Hypothalamus (tissue), 51 donors: ENCODE results near the gene PRRC1.

Experiments
- DNase-seq, 51 donors: peaks; one replicate each; lab custom pipeline; 2025; lab: John Stamatoyannopoulos, UW

PRRC1 gene

DNA sequence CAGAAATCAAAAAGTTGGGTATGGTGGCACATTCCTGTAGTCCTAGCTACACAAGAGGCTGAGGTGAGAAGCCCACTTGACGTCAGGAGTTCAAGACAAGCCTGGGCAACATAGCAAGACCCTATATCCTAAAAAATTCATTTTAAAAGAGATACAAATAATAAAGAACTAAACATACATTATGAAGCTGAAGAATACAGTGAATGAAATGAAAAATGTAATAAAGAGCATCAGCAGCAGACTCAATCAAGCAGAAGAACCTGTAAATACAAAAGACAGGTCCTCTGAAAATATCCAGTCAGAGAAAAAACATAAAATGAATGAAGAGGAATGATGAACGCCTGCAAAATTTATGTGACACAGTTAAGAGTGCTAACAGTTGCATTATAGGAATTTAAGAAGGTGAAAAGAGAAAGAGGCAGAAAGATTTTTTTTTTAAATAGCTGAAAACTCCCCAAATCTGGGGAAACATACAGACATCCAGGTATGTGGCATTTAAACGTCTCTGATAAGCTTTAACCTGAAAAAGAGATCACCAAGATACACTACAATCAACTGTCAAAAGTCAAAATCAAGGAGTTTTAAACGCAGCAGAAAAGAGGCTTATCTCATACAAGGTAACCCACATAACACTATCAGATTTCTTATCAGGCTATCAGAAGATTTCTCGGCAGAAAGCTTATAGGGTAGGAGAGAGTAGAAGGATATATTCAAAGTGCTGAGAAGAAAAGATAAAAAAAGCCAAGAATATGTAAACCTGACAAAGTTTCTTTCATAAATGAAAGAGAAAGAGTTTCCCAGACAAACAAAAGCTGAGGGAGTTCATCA is 57.6 kb downstream of the PRRC1 start:
- no peak for DNase-seq

DNA sequence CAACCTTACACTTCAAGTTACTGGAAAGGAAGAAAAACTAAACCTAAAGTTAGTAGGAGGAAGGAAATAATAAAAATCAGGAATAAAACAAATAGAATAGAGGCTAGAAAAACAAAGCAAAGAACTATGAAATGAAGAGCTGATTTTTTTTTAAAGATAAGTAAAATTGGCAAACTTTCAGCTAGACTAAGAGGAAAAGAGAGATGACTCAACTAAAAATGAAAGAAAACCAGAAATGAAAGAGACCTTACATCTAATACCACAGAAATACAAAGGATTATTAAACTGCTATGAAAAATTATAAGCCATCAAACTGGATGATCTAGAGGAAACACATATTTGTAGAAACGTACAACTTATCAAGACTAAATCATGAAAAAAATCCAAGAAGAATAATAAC is 60.0 kb downstream of the PRRC1 start:
- DNase-seq: no peak

DNA sequence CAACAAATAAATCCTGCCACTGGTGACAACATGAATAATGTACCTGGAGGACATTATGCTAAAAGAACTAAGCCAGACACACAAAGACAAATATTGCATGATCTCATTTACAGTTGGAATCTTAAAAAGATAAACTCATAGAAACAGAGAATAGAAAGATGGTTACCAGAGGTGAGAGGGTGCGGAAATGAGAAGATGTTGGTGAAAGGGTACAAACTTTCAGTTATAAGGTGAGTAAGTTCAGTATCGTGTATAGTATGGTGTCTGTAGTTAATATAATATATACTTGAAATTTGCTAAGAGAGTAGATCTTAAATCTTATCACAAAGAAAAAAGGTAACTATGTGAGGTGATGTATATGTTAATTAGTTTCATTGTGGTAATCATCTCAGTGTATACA is 63.3 kb downstream of the PRRC1 start:
- no peak for DNase-seq

DNA sequence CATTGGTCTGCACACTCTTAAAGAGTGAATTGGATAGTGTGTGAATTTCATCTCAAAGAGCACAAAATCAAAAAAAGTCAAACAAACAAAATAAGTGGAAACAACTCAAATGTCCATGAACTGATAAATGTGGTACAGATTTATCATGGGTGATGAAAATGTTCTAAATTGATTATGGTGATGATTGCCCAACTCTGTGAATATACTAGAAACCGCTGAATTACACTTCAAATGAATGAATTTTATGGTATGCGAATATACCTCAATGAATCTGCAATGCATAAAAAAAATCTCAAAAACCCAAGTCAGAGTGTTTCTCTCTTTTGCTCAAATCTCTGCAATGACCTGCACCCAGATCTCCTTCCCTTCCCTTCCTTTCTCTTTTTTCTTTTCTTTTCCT is 64.0 kb downstream of the PRRC1 start:
- no peak for DNase-seq

DNA sequence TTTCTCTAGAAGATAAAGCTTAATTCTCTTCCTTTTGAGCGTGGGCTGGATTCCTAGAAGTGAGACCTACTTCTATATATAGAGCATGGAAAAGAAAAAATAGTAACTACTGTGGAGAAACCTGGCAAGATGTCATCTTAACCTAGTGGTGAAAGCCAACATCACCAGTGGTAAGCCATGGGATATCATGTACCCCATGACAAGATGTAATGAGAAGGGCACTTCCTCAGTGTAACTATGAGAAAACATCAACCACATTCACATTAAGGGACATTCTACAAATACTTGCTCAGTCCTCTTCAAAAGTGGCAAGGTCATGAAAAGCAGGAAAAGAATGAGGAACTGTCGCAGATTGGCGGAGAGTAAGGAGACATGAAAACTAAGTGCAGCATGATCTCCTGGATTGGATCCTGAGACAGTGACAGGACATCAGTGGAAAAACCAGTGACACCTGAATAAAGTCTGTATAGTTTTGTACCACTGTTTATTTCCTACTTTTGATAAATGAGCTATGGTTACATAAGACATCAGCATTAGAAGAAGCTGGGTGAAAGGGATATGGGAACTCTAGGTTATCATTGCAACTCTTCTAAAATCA is 65.4 kb downstream of the PRRC1 start:
- DNase-seq: no peak

DNA sequence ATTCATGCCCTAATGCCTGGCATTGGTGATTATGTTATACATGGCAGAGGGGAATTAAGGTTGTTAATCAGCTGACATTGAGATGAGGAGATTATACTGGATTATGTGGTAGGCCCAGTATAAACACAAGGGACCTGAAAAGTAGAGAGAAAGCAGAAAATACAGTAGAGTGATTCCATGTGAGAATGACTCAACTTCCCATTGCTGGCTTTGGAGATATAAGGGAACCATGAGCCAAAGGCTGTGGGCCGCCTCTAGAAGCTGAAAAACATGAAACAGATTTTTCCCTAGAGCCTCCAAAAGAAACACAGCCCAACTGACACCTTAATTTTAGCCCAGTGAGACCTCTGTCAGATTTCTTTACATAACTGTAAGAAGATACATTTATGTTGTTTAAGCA is 66.4 kb downstream of the PRRC1 start:
- no peak for DNase-seq

DNA sequence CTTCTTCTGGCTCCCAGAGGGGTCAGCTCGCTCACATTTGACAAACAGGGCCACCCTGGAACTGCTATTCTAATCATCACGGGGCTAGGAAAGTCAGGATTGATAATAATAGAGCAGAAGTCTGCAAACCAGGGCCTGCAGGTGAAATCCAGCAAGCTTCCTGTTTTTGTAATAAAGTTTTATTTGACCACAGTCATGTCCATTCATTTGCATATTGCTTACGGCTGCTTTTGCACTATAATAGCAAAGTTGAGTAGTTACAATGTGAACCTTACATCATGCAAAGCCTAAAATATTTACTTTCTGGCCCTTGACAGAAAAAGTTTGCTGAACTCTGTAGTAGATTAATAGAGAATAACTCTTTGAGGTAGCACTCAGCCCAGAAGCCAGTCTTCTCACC is 68.2 kb downstream of the PRRC1 start:
- no peak for DNase-seq

DNA sequence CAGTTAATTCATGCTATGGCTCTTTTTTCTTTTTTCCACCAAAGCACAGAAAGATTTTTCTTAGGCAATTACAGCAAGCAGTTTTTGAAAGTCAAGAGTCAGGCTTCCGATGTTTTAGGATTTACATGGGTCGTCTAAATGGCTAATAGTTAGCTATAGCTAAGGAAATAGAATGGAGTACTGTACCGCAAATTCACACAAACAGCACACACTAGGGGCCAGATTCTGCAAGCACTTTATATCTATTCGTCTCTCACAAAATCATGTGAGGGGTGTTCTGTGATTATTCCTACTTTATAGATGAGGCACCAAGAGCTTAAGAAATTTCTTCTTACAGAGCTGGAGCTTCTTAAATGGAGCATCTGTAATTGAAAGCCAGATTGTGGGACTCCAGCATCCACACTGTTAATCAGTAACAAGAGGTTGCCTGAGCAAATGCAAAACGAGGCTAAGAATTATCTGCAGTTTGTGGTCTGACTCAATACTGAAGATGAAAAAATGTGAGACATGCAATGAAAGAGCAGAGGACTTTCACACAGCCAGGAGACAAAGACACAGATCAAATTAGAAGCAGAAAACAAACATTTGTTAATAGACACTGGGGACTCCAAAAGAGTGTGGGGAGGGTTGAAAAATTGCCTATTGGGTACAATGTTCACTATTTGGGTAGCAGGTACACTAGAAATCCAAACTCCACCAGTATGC is 68.8 kb downstream of the PRRC1 start:
- DNase-seq: no peak

DNA sequence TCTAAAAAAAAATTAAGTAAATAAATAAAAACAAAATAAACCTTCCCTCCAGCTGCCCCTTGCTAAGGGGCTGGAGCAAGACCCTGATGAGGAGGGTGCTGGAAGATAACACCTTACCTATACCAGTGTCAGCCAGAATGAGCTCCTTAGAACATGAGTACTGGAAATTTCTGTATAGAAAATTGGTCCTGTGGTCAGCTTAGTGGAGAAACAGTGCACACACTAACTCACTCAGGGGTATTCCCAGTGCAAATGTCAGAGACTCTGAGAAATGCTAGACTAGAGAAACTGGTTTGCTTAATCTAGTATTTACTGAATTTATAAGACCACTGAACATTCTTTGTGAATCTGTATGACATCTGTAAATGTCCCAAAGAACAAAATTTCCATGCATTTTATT is 69.4 kb downstream of the PRRC1 start:
- no peak for DNase-seq

DNA sequence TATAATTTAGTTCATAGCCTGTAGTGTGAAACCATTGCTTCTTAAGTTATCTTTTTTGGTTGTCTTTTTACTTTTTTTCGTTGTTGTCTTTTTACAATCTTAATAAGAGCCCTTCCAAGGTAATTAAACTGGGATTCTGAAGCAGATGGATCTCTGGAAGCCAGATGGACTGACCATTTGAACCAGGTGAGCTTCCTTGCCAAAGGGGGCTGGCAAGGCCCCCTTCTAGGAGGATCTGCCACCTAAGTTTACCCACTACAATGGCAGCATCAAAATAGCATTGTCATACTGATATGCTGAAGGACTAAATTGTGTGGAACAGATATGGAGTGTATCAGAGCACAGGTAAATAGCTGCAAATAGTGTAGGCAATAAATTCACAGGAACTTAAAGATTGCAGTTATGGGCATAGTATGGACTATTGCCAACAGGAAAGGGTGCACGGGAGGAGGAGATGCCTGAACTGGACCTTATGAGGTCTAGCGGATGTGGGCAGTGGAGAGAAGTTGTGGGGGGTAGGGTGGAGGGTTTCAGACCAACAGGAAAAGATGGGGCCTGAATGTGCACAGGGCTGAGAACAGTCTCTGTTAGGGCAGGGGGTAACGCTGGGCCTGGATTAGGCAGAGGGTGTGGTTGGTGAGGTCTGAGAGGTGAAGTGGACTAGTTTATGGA is 69.9 kb downstream of the PRRC1 start:
- no peak for DNase-seq

DNA sequence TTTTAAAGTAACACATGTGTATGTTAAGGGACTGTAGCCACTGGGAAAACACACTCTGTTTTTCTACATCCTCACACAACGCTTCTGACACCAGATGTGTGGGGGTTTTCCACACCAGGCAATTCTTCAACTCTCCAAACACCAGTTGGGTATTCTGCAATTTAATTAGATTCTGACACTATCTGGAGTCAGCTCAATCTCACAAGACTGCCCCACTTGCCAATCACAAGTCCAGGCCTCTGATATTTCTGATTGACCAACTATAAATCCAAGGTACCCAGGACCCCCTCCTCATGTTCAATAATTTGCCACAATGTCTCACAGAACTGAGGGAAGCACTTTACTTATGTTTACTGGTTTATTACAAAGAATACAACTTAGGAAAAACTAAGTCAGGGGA is 70.9 kb downstream of the PRRC1 start:
- DNase-seq: no peak

DNA sequence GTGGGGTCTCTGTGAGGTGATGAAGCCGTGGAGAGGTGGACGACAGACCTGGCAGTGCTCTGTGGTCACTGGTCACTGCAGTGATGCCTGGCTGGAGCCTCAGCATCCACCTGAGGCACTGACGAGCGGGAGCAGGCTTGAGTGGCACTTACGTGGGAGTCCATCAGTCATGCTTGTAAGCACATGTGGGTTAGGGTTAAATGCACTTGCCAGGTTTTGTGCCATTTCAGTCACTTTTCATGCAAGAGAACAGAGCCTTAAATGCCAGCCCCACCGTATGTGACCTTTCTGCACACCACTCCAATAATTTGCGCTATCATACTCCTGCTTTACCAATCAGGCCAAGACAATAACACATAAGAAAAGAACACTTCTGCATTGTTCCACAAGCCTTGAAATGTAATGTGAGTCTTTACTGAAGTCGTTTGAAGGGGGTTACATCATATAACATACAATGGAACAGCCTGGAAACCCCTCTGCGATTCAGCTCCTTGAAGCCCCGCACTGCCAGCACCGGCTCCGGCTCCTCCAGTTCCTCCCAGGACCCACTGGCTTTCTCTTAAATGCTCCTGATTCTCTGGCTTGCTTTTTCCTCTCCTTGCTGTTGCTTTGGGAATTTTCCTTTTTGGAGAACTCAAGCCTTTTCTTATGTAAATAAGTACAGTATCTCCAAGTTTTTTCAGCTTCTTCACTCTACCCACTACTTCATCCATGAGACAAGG is 72.0 kb downstream of the PRRC1 start:
- no peak for DNase-seq

DNA sequence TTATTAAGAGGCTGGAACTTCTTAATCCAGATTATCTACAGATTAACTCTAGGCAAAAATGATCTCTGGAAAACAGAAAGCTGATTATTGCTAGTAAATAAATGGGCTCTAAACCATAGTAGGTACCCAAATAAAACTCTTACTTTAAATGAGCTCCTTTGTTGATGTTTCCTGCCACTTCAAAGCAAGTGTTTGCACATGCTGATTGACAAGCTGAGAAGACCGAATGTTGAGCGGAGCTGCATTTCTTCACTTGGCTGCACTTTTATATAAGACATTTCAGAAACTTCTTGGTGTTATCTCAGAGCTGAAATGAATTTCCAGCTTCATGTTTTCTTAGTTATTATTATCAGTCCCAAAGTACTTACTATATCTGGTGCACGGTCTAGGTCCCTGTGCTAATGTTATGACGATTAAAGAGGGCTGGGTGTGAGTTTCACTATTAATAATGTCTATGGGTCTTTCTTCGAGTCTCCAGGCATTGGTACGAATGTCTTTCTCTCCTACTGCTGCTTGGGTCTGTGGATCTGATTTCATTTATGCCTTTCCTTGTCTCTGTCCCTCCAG is 72.8 kb downstream of the PRRC1 start:
- no peak for DNase-seq

DNA sequence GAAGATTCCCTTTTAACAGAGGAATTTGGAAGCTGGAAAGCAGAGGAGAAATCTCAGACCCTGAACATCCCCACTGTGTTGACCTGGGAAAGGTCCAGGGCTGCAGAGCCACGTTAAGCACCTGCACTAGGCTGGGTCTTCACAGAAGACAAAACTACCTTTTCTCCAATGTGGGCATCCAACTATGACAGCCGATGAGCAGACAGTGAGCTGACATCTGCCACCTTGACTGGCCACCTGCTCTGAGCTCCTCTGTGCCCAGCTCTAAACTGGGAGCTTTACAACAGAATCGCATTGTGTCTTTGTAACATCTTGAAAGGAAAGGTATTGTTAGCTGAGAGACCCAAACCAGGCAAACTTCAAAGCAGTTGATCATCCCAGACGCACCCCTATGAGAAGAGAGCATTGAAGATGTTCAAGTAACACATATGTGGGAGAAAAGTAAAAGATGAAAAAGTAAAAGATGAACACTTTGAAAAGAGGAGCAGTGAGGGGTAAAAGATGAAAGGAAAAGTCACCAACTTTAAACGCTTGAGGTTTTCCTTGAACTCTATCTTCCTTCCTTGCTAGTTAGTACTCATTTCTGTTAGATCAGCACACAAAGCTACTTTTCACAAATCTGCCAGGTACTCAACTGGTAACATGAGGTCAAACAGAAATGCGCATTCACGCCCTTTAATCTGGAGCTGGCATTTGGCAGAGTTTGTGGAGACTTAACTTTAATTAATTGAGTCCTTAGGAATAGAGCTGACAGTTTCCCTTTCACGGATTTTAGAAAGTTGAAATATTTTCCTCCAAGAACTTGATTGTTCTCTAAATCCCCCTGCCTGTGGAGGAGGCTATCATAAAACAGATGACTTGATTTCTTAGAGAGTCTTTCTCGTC is 78.3 kb downstream of the PRRC1 start:
- DNase-seq: no peak

DNA sequence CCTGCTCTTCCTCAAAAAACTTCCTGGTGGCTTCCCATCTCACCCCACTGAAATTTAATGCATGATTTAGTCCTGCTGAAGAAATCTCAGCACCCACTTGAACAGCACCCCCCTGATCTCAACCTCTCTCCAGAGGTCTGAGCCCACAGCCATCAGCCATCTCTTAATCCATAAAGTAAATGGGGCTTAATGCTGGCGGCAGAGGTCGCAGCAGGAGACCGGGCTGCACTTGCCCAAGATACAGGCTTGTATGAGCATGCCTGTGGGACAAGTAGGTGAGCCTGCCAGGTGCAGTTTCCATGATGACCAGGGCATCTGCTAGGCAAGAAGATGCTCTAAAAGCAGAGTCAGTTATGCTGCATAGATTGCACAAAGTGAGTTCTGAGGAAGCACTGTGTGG is 79.1 kb downstream of the PRRC1 start:
- no peak for DNase-seq

DNA sequence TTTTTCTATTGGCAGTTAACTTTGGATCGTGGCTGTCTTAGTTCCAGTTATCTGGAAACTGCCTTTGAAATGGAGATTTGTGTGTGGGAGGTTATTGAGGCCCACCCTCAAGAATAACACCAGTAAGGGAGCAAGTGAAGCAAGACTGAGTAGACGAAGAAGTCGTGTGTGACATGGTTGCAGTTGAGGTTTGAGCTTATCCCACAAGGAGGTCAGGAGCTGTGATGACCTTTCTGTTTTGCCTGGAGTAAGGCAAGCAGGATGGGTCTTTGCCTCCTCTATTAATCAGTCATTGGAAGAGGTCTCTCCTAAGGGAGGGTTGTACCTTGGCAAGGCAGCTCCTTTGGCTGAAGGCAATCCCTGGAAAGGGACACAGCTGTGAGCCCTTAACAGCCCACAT is 81.9 kb downstream of the PRRC1 start:
- DNase-seq: no peak

DNA sequence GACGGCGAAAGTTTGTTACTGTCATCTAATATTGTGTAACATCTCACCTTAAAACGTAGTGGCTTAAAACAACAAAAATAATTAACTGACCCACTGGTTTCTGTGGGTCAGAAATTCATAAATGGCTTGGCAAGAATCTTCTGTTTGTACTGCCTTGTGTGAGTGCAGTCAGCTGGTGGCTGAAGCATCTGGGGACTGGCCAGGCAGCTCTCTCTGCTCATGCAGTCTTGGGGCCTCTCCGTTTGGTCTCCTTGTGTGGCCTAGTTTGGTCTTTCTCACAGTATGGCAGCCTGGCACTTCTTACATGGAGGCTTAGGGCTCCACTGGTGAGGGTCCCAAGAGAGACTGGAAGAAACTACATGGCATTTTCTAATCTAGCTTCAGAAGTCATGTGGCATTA is 82.4 kb downstream of the PRRC1 start:
- DNase-seq: no peak

DNA sequence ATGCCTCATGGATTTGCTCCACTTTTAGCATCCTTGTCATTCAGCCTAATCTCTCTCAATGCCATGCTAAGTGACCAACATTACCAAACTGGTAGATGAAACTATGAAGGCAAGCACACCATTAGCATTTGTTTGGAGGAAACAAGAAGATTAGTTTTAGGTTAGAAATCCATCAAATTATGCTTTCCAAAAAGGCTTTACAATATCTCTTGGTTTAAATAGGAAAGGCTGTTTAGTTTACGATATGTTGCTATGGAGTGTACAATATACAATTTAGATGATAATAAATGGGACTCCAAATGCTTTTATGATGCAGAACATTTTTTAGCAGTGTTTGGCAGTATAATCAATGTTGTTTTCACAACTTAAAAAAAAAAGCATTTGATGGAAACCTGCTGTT is 83.7 kb downstream of the PRRC1 start:
- no peak for DNase-seq

DNA sequence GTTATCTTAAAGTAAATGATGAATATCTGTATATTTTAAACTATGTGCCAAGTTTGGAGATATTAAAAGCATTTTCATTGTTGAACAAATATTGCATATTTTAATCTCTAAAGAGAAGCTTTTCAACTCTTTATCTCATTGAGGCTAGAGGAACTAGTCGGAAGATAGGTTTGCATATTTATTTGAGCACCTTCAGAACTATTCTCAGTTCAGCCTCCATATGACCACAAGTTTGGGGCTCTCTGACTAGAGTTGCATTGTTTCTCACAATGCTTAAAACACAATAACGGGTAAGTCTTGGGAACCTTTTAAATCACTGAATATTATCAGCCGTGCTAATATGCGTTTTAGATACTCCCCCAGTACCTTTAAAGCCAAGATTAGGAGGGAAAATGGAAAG is 84.2 kb downstream of the PRRC1 start:
- DNase-seq: no peak
